ENCODE results near the gene DYNLL2.

DNA sequence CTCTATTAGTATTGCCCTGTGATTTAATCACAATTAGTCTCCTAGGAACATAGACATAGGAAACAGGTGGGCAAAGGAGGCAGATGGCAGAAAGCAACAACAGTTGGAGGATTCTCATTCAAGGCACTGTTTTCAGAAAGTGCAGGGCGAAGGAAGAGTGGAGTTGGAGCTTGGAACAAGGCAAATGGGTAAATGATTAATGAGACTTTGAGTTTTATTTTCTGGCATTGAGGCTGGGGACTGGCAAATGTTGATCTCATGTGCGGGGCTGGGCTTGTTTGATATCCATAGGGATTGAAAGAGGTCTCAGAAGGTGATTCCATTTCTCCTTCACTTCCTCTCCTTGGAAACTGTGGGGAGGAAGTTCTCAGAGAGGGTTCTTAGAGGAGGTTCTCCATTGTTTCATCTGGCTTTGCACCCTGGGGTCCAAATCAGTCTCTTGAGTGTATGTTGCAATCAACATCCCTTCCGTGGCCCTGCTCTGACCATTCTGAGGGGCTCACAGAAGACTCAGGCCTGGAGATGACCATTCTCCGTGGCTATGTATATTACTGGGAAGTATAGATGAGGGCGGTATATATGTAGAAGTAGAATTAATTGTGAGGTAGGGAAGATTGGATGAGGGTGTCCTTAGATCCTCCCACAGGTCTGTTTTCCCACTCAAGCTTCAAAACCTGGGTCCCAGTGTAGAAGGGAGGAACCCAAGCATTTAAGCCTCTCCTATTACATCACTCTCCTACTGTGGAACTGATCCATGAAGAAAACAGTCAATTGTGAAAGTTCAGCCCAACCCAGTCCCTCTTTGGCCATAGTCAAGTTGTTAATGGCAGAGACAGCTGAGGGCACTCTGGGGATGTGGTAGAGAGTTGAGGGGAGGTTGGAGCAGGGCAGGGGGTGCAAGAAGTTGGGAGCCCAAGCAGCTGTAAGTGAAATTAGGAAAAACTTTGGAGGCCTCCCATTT, 39.7 kb upstream of the DYNLL2 start:
- TF ChIP-seq, protein P1, sequence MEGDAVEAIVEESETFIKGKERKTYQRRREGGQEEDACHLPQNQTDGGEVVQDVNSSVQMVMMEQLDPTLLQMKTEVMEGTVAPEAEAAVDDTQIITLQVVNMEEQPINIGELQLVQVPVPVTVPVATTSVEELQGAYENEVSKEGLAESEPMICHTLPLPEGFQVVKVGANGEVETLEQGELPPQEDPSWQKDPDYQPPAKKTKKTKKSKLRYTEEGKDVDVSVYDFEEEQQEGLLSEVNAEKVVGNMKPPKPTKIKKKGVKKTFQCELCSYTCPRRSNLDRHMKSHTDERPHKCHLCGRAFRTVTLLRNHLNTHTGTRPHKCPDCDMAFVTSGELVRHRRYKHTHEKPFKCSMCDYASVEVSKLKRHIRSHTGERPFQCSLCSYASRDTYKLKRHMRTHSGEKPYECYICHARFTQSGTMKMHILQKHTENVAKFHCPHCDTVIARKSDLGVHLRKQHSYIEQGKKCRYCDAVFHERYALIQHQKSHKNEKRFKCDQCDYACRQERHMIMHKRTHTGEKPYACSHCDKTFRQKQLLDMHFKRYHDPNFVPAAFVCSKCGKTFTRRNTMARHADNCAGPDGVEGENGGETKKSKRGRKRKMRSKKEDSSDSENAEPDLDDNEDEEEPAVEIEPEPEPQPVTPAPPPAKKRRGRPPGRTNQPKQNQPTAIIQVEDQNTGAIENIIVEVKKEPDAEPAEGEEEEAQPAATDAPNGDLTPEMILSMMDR (IDR thresholded peaks at IDR 0.05), result no peak
- TF ChIP-seq, protein P2, sequence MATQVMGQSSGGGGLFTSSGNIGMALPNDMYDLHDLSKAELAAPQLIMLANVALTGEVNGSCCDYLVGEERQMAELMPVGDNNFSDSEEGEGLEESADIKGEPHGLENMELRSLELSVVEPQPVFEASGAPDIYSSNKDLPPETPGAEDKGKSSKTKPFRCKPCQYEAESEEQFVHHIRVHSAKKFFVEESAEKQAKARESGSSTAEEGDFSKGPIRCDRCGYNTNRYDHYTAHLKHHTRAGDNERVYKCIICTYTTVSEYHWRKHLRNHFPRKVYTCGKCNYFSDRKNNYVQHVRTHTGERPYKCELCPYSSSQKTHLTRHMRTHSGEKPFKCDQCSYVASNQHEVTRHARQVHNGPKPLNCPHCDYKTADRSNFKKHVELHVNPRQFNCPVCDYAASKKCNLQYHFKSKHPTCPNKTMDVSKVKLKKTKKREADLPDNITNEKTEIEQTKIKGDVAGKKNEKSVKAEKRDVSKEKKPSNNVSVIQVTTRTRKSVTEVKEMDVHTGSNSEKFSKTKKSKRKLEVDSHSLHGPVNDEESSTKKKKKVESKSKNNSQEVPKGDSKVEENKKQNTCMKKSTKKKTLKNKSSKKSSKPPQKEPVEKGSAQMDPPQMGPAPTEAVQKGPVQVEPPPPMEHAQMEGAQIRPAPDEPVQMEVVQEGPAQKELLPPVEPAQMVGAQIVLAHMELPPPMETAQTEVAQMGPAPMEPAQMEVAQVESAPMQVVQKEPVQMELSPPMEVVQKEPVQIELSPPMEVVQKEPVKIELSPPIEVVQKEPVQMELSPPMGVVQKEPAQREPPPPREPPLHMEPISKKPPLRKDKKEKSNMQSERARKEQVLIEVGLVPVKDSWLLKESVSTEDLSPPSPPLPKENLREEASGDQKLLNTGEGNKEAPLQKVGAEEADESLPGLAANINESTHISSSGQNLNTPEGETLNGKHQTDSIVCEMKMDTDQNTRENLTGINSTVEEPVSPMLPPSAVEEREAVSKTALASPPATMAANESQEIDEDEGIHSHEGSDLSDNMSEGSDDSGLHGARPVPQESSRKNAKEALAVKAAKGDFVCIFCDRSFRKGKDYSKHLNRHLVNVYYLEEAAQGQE (IDR thresholded peaks at IDR 0.05), result no peak
- TF ChIP-seq POLR2A (IDR thresholded peaks at IDR 0.05; ENCODE audit: low read length), result no peak
- TF ChIP-seq HDAC2 (IDR thresholded peaks at IDR 0.05), result no peak
- TF ChIP-seq ZC3H11A (IDR thresholded peaks at IDR 0.05), result no peak
- no peak for TF ChIP-seq NR3C1 (IDR thresholded peaks at IDR 0.05)
